ENCODE measurements around the gene HOMER3. TPM values are rescaled to one million over a fixed set of nuclear protein-coding genes. Genes with fewer than 3 reads are reported as not detected.

HOMER3 gene
- total and polyA plus RNA-seq, 2 of the 13 experiments (the other 11 are each of a cell fraction or from before 2014, with no cell fraction given) = 21.3 to 27.3 TPM

DNA sequence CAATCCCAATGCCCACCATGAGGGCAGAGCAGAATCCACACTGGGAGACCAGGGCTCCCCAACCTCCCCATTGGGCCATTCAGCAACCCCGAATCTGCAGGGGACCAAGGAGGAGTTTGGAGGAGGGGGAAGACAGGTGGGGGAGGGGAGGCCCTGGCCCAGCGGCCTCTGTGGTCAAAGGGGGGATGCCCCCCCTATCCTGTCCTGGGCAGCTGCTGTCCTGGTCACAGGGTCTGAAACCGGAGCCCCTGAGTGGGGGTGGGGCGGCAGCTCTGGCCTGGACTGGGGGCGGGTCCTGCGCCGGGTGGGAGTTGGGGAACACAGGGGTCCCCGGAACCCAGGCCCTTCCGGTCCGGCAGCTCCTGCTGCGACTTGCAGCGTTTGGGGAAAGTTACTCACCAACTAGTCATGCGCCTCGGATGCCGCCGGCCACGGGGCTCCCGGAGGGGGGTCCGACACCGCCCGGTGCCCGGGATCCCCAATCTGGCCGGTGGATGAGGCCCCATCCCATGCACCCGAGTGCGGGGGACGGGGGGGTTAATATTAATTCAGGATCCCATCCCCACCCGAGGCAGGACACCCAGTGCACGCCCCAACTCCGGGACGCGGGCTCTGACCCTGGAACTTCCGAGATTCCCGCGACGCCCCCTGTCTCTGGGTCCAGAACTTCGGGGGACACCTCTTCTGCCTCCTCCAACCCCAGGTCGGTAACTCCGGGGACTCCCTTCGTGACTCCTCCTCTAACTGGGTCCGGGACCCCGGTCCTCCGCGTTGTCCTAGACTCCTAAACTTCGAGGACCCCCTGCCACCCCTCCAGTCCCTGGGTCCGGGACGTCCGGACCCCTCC lies 872 bp downstream of the HOMER3 start (continued):
- TF ChIP-seq, protein P1, sequence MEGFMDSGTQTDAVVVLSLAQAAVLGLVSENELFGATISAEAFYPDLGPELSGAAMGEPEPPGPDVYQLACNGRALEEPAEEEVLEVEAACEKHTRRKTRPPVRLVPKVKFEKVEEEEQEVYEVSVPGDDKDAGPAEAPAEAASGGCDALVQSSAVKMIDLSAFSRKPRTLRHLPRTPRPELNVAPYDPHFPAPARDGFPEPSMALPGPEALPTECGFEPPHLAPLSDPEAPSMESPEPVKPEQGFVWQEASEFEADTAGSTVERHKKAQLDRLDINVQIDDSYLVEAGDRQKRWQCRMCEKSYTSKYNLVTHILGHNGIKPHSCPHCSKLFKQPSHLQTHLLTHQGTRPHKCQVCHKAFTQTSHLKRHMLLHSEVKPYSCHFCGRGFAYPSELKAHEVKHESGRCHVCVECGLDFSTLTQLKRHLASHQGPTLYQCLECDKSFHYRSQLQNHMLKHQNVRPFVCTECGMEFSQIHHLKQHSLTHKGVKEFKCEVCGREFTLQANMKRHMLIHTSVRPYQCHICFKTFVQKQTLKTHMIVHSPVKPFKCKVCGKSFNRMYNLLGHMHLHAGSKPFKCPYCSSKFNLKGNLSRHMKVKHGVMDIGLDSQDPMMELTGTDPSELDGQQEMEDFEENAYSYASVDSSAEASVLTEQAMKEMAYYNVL (CRISPR knock-in tag; IDR thresholded peaks at IDR 0.05; ENCODE audit: borderline replicate concordance) = 0 out of 2 replicates have a peak, but pooled peaks have one; percentile 31
- no peak for TF ChIP-seq TRIM24 (CRISPR knock-in tag; IDR thresholded peaks at IDR 0.05)
- TF ChIP-seq, protein P2, sequence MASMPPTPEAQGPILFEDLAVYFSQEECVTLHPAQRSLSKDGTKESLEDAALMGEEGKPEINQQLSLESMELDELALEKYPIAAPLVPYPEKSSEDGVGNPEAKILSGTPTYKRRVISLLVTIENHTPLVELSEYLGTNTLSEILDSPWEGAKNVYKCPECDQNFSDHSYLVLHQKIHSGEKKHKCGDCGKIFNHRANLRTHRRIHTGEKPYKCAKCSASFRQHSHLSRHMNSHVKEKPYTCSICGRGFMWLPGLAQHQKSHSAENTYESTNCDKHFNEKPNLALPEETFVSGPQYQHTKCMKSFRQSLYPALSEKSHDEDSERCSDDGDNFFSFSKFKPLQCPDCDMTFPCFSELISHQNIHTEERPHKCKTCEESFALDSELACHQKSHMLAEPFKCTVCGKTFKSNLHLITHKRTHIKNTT (CRISPR knock-in tag; IDR thresholded peaks at IDR 0.05) = no peak
- TF ChIP-seq RXRB (CRISPR knock-in tag; IDR thresholded peaks at IDR 0.05; ENCODE audit: borderline replicate concordance) = peak; percentile 14; the same call in 1 of the 2 replicates
- TF ChIP-seq SIN3A (IDR thresholded peaks at IDR 0.05; ENCODE audit: borderline replicate concordance, low read depth, low read length) = no peak
- TF ChIP-seq MAFK (conservative IDR thresholded peaks at IDR 0.05 in 1 of 2, IDR thresholded peaks at IDR 0.05 in 1 of 2; ENCODE audit: low read length in 2 of 2) = no peak
- TF ChIP-seq, protein P3, sequence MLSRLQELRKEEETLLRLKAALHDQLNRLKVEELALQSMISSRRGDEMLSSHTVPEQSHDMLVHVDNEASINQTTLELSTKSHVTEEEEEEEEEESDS (CRISPR knock-in tag; IDR thresholded peaks at IDR 0.05; ENCODE audit: borderline replicate concordance) = no peak
- no peak for TF ChIP-seq ZNF317 (CRISPR knock-in tag; IDR thresholded peaks at IDR 0.05)
- TF ChIP-seq NFKBIZ (CRISPR knock-in tag; IDR thresholded peaks at IDR 0.05) = no peak
- no peak for TF ChIP-seq FOXJ3 (CRISPR knock-in tag; IDR thresholded peaks at IDR 0.05; ENCODE audit: borderline replicate concordance)
- no peak for TF ChIP-seq HNF4A (CRISPR knock-in tag; IDR thresholded peaks at IDR 0.05)
- TF ChIP-seq, protein P4, sequence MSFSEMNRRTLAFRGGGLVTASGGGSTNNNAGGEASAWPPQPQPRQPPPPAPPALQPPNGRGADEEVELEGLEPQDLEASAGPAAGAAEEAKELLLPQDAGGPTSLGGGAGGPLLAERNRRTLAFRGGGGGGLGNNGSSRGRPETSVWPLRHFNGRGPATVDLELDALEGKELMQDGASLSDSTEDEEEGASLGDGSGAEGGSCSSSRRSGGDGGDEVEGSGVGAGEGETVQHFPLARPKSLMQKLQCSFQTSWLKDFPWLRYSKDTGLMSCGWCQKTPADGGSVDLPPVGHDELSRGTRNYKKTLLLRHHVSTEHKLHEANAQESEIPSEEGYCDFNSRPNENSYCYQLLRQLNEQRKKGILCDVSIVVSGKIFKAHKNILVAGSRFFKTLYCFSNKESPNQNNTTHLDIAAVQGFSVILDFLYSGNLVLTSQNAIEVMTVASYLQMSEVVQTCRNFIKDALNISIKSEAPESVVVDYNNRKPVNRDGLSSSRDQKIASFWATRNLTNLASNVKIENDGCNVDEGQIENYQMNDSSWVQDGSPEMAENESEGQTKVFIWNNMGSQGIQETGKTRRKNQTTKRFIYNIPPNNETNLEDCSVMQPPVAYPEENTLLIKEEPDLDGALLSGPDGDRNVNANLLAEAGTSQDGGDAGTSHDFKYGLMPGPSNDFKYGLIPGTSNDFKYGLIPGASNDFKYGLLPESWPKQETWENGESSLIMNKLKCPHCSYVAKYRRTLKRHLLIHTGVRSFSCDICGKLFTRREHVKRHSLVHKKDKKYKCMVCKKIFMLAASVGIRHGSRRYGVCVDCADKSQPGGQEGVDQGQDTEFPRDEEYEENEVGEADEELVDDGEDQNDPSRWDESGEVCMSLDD (CRISPR knock-in tag; IDR thresholded peaks at IDR 0.05; ENCODE audit: borderline replicate concordance) = peak; percentile 91; the same call in 1 of the 2 replicates
- TF ChIP-seq NFKB2 (CRISPR knock-in tag; IDR thresholded peaks at IDR 0.05; ENCODE audit: borderline replicate concordance) = 0 out of 2 replicates have a peak, but pooled peaks have one; percentile 26
- TF ChIP-seq CBFB (CRISPR knock-in tag; IDR thresholded peaks at IDR 0.05) = peak; percentile 40; the same call in 1 of the 2 replicates
- TF ChIP-seq ZNF3 (CRISPR knock-in tag; IDR thresholded peaks at IDR 0.05) = no peak
- TF ChIP-seq, protein P5, sequence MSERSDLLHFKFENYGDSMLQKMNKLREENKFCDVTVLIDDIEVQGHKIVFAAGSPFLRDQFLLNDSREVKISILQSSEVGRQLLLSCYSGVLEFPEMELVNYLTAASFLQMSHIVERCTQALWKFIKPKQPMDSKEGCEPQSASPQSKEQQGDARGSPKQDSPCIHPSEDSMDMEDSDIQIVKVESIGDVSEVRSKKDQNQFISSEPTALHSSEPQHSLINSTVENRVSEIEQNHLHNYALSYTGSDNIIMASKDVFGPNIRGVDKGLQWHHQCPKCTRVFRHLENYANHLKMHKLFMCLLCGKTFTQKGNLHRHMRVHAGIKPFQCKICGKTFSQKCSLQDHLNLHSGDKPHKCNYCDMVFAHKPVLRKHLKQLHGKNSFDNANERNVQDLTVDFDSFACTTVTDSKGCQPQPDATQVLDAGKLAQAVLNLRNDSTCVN (CRISPR knock-in tag; IDR thresholded peaks at IDR 0.05; ENCODE audit: borderline replicate concordance) = no peak; the same call in 1 of the 2 replicates
- TF ChIP-seq MIER3 (CRISPR knock-in tag; IDR thresholded peaks at IDR 0.05; ENCODE audit: borderline replicate concordance) = no peak
- TF ChIP-seq ZNF383 (CRISPR knock-in tag; IDR thresholded peaks at IDR 0.05; ENCODE audit: borderline replicate concordance) = no peak
- TF ChIP-seq, protein P6, sequence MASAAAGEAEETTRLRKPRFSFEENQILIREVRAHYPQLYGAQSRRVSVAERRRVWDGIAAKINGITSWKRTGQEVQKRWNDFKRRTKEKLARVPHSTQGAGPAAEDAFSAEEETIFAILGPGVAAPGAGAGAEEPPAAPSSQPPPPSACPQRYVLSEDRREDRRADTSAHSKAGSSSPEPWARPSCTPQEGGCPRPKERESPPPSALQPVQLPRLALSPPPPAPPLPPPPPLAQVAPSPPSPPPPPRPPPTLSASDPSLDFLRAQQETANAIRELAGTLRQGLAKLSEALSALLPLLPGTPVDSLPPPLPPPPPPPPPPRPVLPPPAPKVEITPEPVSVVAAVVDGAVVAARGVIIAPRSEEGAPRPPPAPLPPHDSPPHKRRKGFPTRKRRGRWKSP (CRISPR knock-in tag; IDR thresholded peaks at IDR 0.05) = no peak
- no peak for TF ChIP-seq ZNF709 (CRISPR knock-in tag; IDR thresholded peaks at IDR 0.05)
